ENCODE measurements around the gene SLC39A7.

DNA sequence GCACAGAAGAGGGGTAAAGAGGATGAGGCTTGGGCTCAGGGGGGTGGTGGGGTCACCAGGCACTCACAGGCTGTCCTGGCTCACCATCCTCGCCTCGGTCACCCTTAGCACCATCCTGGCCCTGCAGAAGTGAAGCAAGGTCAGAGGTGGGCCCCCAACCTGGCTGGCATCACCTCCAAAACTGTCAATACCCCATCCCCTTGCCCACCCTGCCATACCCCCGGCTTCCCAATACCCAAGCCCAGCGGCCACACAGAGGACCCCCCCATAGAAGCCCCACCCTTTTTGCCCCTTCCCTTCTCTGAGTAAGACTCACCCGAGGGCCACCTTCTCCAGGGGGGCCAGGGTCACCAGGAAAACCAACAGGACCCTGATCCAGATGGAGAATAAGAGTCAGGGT is 32.0 kb upstream of the SLC39A7 start:
- TF ChIP-seq, protein P1, sequence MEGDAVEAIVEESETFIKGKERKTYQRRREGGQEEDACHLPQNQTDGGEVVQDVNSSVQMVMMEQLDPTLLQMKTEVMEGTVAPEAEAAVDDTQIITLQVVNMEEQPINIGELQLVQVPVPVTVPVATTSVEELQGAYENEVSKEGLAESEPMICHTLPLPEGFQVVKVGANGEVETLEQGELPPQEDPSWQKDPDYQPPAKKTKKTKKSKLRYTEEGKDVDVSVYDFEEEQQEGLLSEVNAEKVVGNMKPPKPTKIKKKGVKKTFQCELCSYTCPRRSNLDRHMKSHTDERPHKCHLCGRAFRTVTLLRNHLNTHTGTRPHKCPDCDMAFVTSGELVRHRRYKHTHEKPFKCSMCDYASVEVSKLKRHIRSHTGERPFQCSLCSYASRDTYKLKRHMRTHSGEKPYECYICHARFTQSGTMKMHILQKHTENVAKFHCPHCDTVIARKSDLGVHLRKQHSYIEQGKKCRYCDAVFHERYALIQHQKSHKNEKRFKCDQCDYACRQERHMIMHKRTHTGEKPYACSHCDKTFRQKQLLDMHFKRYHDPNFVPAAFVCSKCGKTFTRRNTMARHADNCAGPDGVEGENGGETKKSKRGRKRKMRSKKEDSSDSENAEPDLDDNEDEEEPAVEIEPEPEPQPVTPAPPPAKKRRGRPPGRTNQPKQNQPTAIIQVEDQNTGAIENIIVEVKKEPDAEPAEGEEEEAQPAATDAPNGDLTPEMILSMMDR (IDR thresholded peaks at IDR 0.05; ENCODE audit: low read depth, low read length, poor library complexity, severe bottlenecking) = no peak
- TF ChIP-seq EZH2phosphoT487 (IDR thresholded peaks at IDR 0.05; ENCODE audit: borderline replicate concordance, low read length) = no peak
